Measurements from ENCODE around the gene GNS. TPM values are rescaled to one million over a fixed set of nuclear protein-coding genes. Genes with fewer than 3 reads are reported as not detected.

The GNS gene
- total RNA-seq, 1 donor from 2014 or later, result 135 TPM

GRCh38 chr12:64720884-64721283 is 38.3 kb downstream of the GNS start:
- no peak for TF ChIP-seq CTCF (IDR thresholded peaks at IDR 0.05)
- DNase-seq (ENCODE audit: low spot score), result no peak
- Mint-ChIP-seq H3K36me3 (ENCODE audit: low read depth) (peaks cover 47% of the 10 kb centered on the region), H3K4me3 (ENCODE audit: unreplicated experiment) (no peak overlapping the region), H3K27ac (ENCODE audit: unreplicated experiment) (no peak overlapping the region), H3K27me3 (ENCODE audit: low read depth) (no peaks in the 10 kb centered on the region), H3K4me1 (ENCODE audit: low read depth) (no peaks in the 10 kb centered on the region), H3K9me3 (ENCODE audit: low read depth) (no peaks in the 10 kb centered on the region)

DNA sequence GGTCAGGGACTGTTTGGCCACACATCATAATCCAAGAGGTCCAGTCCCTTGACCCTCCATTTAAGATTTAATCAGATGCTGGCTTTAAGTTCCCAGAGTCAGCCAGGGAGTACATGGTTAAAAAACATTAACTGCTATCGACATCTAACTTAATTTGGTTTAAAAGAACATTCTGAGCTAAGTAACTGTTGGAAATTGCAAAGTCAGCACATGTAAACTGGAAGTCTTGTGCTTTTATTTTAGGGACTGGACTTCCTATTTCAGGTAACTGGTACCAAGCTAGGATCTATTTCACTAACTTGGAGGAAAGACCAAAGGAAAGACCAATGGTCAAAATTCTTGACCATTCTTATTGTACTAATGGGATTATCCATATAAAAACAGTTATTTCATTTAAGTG is 40.6 kb downstream of the GNS start:
- DNase-seq (ENCODE audit: low spot score), result no peak
- Mint-ChIP-seq H3K36me3 (ENCODE audit: low read depth) (peaks cover 52% of the 10 kb centered on the region), H3K4me3 (ENCODE audit: unreplicated experiment) (no peak overlapping the region), H3K9me3 (ENCODE audit: low read depth) (no peaks in the 10 kb centered on the region), H3K27me3 (ENCODE audit: low read depth) (no peaks in the 10 kb centered on the region), H3K4me1 (ENCODE audit: low read depth) (no peaks in the 10 kb centered on the region), H3K27ac (ENCODE audit: unreplicated experiment) (no peak overlapping the region)
- TF ChIP-seq CTCF (IDR thresholded peaks at IDR 0.05), result no peak

DNA sequence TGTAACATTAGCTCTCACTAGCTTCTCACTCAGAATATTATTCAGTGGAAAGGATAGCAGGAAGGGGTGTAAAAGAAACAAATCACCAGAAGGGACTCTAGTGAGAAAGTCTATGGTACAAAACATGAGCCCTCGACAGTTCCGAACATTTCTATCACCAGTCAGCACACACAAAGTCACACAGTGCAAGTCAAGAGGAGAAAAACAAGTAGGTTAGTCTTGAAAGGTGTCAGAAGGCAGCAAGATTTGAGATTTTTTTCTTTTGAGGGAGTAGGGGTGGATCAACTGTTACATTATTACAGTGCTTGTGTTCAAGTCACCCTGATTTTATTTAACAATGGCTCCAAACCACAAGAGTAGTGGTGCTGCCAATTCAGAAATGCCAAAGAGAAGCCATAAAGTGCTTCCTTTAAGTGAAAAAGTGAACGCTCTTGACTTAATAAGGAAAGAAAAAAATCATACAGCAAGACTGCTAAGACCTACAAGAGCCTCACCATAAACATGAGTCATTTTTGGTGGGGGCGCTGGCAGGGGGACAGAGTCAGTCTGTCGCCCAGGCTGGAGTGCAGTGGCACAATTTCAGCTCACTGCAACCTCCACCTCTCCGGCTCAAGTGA is 42.3 kb downstream of the GNS start:
- no peaks in the 10 kb centered on the region for H3K27me3 Mint-ChIP-seq (ENCODE audit: low read depth)
- no peaks in the 10 kb centered on the region for H3K4me1 Mint-ChIP-seq (ENCODE audit: low read depth)
- no peak for DNase-seq (ENCODE audit: low spot score)
- peaks cover 49% of the 10 kb centered on the region for H3K36me3 Mint-ChIP-seq (ENCODE audit: low read depth)
- no peaks in the 10 kb centered on the region for H3K9me3 Mint-ChIP-seq (ENCODE audit: low read depth)
- no peak overlapping the region for H3K27ac Mint-ChIP-seq (ENCODE audit: unreplicated experiment)
- H3K4me3 Mint-ChIP-seq (ENCODE audit: unreplicated experiment), result no peak overlapping the region
- TF ChIP-seq CTCF (IDR thresholded peaks at IDR 0.05), result no peak

DNA sequence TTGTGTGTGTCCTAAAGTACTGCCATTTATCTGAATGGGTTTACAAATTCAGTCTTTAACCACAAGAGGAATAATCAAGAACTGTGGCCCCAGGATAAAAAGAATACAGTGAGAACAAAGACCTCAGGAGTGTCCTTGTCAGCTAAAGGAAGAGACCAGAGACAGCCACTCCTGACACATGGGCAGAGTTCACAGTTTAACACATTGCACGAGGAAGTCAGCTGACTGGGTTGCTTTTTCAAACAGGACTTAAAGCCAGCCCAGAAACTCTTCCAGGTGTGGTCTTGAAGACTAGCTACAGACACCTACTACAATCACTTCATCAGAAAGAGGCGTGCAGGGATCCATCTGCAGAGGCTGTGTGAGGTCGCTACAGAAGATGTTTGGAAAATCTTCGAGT is 42.8 kb downstream of the GNS start:
- no peaks in the 10 kb centered on the region for H3K9me3 Mint-ChIP-seq (ENCODE audit: low read depth)
- DNase-seq (ENCODE audit: low spot score), result no peak

GRCh38 chr12:64714551-64714968 is 44.6 kb downstream of the GNS start:
- DNase-seq (ENCODE audit: low spot score), result no peak
- no peak overlapping the region for H3K27ac Mint-ChIP-seq (ENCODE audit: unreplicated experiment)
- peaks cover 32% of the 10 kb centered on the region for H3K36me3 Mint-ChIP-seq (ENCODE audit: low read depth)
- no peaks in the 10 kb centered on the region for H3K4me1 Mint-ChIP-seq (ENCODE audit: low read depth)
- H3K27me3 Mint-ChIP-seq (ENCODE audit: low read depth), result no peaks in the 10 kb centered on the region
- no peak overlapping the region for H3K4me3 Mint-ChIP-seq (ENCODE audit: unreplicated experiment)
- no peaks in the 10 kb centered on the region for H3K9me3 Mint-ChIP-seq (ENCODE audit: low read depth)
- no peak for TF ChIP-seq CTCF (IDR thresholded peaks at IDR 0.05)

More for the DNA sequence above, 42.8 kb downstream of the GNS start:
- TF ChIP-seq CTCF (IDR thresholded peaks at IDR 0.05), result no peak
- H3K27ac Mint-ChIP-seq (ENCODE audit: unreplicated experiment), result no peak overlapping the region
- H3K4me3 Mint-ChIP-seq (ENCODE audit: unreplicated experiment), result no peak overlapping the region
- H3K4me1 Mint-ChIP-seq (ENCODE audit: low read depth), result no peaks in the 10 kb centered on the region
- no peaks in the 10 kb centered on the region for H3K27me3 Mint-ChIP-seq (ENCODE audit: low read depth)
- H3K36me3 Mint-ChIP-seq (ENCODE audit: low read depth), result peaks cover 45% of the 10 kb centered on the region

All from chondrocyte (in vitro differentiated cells).